GM15510 (cell line): ENCODE results near the gene UFSP1.

Source experiments
- POLR2A ChIP-seq: IDR thresholded peaks from 3 replicates; pipeline ENCODE4 v1.6.1; 2011; ENCODE audit warnings: borderline replicate concordance; ENCODE audit not compliant: insufficient read length; ENCODE audit errors: extremely low read depth

Gene UFSP1

DNA sequence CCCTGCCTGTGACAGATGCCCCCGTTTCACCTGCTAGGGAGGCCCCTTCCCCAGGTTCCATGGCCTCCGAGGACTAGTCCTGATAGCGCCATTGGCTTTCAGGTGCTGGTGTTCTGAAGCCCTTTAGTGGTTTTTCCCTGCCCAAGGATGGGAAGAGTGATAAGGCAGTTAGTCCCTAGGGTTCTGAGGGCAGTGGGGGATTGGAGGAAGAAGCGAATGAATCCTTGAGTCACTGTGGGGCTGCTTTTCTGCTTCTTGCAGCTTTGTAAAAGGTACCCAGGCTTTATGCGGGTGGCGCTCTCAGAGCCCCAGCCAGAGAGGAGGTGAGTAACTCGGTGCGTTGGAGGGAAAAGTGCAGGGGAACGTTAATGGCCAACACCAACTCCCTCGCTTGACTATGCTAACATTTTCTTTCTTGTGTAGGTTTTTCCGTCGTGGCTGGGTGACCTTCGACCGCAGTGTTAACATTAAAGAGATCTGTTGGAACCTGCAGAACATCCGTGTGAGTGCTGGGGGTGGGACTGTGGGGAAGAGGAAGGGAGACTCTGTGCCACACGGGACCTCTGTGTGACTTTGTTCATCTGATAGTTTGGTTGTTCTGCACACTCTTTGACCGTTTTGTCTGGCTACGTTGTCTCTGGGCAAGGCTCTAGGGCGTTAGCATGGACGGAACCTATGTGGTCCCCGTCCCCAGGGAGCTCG, 3.9 kb downstream of the UFSP1 start:
- no peak for TF ChIP-seq POLR2A

DNA sequence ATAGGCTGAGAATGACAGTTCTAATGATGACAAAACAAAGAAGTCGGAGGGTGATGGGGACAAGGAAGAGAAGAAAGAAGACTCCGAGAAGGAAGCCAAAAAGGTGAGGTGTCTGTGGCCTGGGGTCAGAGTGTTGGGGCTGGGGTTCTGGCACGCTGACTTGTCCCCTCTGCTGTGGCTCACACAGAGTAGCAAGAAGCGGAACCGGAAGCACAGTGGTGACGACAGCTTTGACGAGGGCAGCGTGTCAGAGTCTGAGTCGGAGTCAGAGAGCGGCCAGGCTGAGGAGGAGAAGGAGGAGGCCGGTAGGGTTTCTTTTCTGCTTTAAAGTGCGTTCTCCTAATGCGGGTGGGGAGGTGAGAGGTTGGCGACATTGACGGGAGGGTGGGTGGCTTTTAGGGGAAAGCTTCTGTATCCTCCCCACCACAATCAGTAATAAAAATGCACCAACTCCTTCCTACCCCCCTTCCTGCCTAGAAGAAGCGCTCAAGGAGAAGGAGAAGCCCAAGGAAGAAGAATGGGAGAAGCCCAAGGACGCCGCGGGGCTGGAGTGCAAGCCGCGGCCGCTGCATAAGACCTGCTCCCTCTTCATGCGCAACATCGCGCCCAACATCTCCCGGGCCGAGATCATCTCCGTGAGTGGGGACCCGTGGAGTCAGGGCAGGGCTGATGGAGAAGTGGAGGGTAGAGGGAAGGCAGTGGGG, 4.6 kb downstream of the UFSP1 start:
- no peak for TF ChIP-seq POLR2A

DNA sequence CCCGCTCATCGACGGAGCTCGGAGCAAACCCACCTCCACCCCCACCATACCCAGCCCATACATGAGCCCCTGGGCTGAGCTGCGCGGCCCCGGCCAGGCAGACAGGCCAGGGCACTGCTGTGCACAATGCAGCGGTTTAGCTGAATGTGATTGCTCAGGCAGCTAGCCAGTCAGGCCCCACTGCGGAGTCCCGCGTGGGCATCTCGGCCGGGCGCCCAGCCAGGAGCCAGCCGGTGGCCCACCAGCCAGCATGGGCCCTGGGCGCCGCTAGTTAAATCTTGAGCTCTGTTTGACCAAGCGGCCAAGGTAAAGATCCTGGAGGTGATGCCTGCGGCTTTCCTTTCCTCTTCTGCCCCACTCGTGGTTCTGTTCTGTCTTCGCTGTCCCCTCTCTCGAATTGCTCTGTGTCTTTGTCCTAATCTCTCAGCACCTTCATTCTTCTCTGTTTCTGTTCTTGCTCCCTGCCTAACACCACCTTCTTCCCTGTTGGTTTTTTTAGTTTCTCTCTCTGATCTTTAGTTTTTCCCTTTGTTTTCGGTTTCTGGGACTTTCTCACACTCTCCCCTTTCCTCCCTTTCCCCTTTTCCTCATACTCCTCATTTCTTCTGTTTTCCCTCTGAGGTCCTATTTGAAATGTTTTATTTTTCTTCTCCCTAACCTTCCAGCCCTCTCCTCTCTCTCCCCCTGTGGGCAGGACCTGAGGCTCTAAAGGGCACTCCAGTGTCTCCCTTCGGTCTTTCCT, 6.6 kb downstream of the UFSP1 start:
- no peak for TF ChIP-seq POLR2A

DNA sequence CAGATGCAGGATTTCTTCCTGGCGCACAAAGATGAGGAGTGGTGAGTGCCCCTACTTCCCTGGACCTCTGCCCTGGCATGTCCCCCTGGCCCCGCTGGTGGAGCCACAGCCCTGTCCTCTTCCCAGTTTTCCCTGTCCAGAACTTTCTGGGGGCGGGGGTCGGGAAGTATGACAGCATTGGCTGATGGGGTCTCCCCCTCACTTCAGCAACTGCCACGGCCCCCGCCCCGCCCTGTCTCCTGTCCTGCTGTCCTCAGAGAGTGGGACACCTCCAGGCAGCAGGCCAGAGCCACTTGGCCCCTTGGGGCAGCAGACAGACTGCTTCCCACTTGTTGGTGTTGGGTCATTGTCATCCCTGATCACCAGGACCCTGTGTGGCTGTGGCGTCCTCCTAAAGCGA, 7.3 kb downstream of the UFSP1 start:
- no peak for TF ChIP-seq POLR2A

DNA sequence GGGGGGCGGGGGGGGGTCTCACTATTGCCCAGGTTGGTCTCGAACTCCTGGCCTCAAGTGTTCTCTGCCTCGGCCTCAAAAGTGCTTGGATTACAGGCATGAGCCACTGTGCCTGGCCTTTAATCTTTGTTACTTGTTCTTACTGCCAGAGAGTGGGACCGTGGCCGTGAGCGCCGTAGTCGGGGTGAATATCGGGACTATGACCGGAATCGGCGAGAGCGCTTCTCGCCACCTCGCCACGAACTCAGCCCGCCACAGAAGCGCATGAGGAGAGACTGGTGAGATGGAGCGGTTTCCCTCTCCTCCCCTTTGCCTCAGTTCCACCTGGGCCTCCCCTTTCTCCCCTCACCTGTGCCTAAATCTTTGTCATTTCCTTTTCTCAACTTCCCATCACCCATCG, 8.4 kb downstream of the UFSP1 start:
- no peak for TF ChIP-seq POLR2A

DNA sequence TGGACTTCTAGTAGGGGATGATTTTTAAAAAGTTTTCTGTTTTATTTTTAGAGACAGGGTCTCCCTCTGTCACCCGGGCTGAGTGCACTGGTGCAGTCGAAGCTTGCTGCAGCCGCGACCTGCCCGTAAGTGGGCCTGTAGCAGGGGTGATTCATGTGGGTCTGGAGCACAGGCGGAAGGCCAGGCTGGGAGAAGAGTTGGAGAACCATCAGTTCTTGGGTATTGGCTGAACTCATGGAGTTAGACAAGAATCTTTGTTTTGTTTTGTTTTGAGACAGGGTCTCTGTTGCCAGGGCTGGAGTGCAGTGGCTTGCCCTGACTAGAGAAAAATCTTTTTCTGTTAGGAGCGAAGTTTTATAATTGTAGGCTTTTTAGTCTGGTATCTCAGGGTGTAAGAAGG, 8.9 kb downstream of the UFSP1 start:
- no peak for TF ChIP-seq POLR2A

DNA sequence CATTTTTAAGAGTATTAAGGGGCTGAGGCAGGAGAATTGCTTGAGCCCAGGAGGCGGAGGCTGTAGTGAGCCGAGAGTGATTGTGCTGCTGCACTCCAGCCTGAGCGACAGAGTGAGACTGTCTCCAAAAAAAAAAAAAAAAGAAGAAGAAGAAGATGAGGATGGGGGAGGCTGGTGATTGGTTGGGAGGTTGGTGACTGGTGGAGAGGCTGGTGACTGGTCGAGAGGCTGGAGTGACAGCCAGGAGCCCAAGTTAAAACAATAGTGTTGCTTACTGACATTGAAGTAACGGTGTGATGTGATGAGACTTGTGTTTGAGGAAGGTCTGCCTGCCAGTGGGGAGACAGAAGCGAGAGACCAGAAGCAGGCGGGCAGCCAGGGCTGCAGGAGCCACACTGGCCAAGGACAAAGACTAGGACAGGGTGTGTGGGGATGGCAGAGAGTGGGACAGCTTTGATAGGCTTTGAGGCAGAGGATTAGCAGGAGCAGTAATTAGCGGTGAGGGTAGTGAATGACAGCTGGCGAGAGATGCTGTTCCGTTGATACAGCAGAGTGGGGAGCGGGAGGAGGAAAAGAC, 9.7 kb downstream of the UFSP1 start:
- no peak for TF ChIP-seq POLR2A

DNA sequence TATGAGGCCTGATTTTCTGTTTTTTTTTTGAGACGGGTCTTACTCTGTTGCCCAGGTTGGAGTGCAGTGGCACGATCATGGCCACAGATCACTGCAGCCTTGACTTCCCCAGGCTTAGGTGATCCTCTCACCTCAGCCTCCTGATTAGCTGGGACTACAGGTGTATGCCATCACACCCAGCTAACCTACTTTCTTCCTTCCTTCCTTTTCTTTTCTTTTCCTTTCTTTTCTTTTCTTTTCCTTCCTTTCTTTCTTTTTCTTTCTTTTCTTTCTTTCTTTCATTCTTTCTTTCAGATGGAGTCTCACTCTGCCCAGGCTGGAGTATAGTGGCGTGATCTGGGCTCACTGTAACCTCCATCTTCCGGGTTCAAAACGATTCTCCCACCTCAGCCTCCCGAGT, 10.8 kb downstream of the UFSP1 start:
- TF ChIP-seq POLR2A: no peak

DNA sequence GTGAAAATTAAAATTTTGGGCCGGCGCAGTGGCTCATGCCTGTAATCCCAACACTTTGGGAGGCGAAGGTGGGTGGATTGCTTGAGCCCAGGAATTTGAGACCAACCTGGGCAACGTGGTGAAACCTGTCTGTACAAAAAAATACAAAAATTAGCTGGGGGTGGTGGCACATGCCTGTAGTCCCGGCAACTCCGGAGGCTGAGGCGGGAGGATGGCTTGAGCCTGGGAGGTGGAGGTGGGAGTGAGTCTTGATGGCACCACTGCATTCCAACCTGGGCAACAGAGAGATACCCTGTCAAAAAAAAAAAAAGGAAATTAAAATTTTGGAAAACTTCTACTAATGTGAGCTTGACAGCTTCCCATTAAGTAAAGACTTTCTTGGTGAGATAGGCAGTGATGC, 11.5 kb downstream of the UFSP1 start:
- no peak for TF ChIP-seq POLR2A

DNA sequence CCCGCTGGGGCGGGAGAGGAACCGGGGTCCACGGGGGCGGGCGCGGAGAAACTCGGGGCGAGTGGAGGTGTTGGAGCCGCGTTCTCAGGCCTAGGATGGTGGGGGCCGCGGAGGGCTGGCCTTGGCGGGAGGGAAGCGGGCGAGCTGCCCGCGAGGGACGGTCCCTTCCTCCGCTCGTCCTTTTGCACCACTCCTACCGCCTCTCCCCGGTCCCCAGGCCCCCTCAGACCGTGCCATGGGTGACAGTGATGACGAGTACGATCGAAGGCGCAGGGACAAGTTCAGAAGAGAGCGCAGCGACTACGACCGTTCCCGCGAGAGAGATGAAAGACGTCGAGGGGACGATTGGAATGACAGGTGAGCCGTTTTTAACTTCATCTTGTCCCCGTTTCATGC, 14.2 kb downstream of the UFSP1 start:
- no peak for TF ChIP-seq POLR2A

DNA sequence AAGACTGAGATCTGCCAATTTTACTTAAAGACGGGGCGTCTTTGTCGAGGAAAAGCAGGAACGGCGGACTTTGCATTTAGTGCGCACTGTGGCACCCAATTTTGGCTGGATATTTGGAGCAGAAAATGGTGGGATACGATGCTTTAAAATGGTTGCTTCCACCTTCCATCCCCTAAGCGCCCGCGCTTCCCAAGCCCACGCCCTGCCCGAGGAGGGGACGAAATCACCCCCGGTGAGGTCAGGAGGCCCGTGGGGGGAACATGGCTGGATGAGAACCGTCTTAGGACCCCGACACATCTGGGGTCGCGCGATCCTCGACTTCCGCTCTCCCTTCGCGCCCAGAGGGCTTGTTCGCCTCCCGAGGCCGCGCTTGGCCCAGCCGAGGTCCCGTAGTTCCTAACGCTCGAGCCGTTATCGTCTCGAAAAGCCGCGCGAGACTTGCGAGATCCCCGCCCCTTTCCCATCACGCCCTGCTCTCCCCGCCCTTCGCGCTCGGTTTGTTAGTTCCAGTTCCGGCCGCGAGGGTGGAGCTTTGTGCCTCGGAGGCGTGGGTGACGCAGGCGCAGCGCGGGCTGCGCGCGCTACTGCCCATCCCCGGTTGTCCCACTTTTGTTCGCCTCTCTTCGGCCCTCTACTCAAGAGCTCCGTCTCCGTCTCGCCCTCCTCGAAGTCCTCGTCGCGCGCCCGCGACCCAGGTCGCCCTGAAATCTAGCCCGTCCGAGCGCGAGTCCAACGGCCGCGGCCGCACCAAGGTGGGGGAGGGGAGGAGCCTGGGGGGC, 14.7 kb downstream of the UFSP1 start, which contains the start of gene SRRT:
Gene SRRT (plus strand): TSS at position 527 of the 779 bp plus-strand sequence. CDS start 488 bp downstream, outside the sequence.
- TF ChIP-seq POLR2A: peak; percentile 87

DNA sequence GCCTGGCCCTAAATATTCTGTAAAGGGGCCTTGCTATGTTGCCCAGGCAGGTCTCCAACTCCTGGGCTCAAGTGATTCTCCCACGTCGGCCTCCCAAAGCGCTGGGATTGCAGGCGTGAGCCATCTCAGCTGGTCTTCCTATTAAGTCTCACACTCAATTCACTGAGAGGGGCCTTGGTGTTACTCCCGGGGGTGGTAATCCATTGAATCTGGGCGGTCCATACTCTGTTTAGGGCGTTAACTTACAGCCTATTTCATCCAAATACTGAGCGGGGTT, 15.3 kb downstream of the UFSP1 start:
- no peak for TF ChIP-seq POLR2A

DNA sequence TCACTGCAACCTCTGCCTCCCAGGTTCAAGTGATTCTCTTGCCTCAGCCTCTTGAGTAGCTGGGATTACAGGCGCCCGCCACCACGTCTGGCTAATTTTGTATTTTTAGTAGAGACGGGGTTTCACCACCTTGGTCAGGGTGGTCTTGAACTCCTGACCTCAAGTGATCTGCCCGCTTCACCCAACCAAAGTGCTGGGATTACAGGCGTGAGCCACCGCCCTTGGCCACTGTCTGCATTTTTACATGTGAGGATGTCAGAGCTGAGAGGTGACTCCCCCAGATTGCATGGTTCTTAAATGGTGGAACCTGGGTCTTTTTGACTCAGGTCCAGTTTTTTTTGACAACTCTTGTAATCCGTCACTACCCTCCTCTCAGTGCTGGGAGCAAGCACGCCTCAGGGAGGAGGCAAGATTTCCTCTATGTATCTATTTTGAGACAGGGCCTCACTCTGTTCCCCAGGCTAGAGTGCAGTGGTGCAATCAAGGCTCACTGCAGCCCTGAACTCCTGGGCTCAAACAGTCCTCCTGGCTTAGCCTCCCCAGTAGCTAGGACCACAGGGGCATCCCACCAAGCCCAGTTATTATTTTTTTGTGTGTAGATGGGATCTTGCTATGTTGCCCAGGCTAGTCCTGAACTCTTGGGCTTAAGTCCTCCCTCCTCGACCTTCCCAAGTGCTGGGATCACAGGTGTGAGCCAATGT, 15.8 kb downstream of the UFSP1 start:
- TF ChIP-seq POLR2A: no peak

DNA sequence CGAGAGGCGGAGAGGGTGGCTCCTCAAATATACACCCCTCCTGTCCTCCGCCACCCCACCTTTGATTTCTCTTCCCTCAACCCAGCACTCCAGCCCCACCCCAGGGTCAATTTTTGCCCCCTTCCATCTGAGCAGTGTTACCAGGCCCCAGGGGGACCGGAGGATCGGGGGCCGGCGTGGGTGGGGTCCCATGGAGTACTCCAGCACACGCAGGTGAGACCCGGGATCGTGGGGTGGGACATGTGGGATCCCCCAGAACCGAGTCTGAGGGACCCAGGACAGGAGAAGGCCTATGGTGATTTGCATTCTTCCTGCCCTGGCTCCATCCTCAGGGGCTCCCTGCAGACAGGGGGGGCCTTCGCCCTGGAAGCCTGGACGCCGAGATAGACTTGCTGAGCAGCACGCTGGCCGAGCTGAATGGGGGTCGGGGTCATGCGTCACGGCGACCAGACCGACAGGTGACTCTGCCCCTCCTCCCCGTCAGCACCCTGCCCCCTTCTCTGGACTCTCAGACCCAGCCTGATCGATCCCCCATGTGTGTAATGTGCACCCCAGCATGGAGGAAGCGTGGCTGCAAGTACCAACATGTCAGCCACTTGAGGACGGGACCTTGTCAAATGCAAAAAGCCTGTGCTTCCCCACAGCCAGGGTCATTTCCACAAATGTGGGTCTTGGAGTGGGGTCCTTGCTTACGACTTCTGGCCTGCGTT, 21.6 kb downstream of the UFSP1 start:
- peak; percentile 8 for TF ChIP-seq POLR2A

DNA sequence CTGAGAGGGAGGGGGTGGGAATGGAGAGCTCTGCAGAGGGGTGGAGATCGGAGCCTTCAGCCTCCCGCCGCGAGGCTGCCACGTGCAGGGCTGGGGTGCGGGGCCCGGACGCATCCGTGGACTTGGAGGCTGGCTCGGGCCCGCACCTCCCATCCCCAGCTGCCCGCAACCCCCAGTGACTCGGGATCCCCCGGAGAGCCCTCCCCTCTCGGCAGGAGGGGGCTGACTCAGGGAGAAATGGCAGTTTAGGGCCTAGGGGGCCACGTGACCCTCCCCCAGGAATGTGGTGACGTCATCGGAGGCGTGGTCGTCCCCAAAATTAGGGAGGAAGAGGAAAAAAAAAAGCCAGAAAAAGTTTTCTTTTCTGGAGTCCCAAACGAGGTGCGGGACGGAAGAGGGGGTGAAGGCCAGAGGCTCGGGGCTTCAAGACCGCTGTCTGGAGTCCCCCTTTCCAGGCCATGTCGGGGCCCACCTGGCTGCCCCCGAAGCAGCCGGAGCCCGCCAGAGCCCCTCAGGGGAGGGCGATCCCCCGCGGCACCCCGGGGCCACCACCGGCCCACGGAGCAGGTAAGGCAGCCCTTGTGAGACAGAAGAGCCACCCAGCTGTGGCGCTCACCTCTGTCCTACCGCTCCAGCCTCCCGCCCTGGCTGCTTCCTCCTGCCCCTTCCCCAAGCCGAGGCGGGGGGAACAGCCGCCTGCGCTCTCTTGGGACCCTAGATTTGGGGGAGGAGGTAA, 22.3 kb downstream of the UFSP1 start, which contains the start of gene TRIP6:
Gene TRIP6 (plus strand): TSS at position 348 of the 736 bp plus-strand sequence. CDS start 111 bp downstream, at position 459.
- peak; percentile 61 for TF ChIP-seq POLR2A
